T-cell (primary cell): ENCODE data around the gene VARS2. TPM values are rescaled to one million over a fixed set of nuclear protein-coding genes. Genes with fewer than 3 reads are reported as not detected.
A peak's percentile ranks its signal among the peaks of the same experiment; 100 is the strongest.

Source experiments
- ATAC-seq, 4 experiments: fragments of 200-7000 bp in 3 of 4; fragments of 150-1000 bp in 1 of 4; cut with Tn5 transposase; replicated peaks in 1 of 4; 1 replicate in 3 of 4; 2 replicates in 1 of 4; pipeline ENCODE4 v1.10.0; 2021; ENCODE audit warnings: moderate library complexity in 3 of 4, mild to moderate bottlenecking in 2 of 4, moderate number of reproducible peaks in 1 of 4
- CTCF ChIA-PET, 2 donors: fragments of 300-600 bp; sonication (Branson Sonifier 250); formaldehyde crosslinking; loops; one replicate each; lab custom pipeline; 2022; ENCODE audit warnings: antibody characterized with exemption in 2 of 2; lab: Charles Lee
- POLR2A ChIA-PET, 2 donors: fragments of 300-600 bp; sonication (Branson Sonifier 250); formaldehyde crosslinking; loops; one replicate each; lab custom pipeline; 2022; ENCODE audit warnings: antibody characterized with exemption in 2 of 2; lab: Charles Lee
- DNase-seq, 35 experiments: peaks; one replicate each; pipeline versions ENCODE4 v3.0.0 to v3.0.0-alpha.2; 2013 to 2023
- H3K27ac ChIP-seq: one replicate; pipeline ENCODE4 v1.5.1; 2013; ENCODE audit warnings: low read length
- H3K27me3 ChIP-seq, 2 experiments: replicated peaks in 1 of 2; 1 replicate in 1 of 2; 2 replicates in 1 of 2; pipeline versions ENCODE4 v1.6.1 to v1.7.0; 2013; ENCODE audit warnings: low read length in 1 of 2, mixed read lengths in 1 of 2; ENCODE audit not compliant: control insufficient read depth in 2 of 2, insufficient read depth in 2 of 2; ENCODE audit errors: extremely low read depth in 1 of 2
- H3K36me3 ChIP-seq, 2 donors: 1 replicate in 1 of 2; 2 replicates in 1 of 2; pipeline versions ENCODE4 v1.6.1 to v1.7.0; 2013; ENCODE audit warnings: low read length in 1 of 2; ENCODE audit not compliant: control insufficient read depth in 2 of 2, insufficient read depth in 1 of 2; ENCODE audit errors: extremely low read depth in 1 of 2
- H3K4me1 ChIP-seq, 2 experiments: 1 replicate in 1 of 2; 2 replicates in 1 of 2; pipeline versions ENCODE4 v1.6.1 to v1.7.0; 2013; ENCODE audit warnings: low read length in 2 of 2, mixed read lengths in 1 of 2; ENCODE audit not compliant: insufficient read depth in 2 of 2, control insufficient read depth in 1 of 2; ENCODE audit errors: extremely low read depth in 1 of 2
- H3K4me3 ChIP-seq, 2 donors: 1 replicate in 1 of 2; 2 replicates in 1 of 2; pipeline versions ENCODE4 v1.5.1 to v1.7.0; 2013; ENCODE audit warnings: mild to moderate bottlenecking in 2 of 2, low read length in 1 of 2, moderate library complexity in 1 of 2; ENCODE audit not compliant: control insufficient read depth in 1 of 2; ENCODE audit errors: extremely low read depth in 1 of 2
- H3K9me3 ChIP-seq: 2 replicates; pipeline ENCODE4 v1.7.0; 2013
- H3K27ac Mint-ChIP-seq, 2 donors: one replicate each; pipeline ENCODE4 v1.8.0; 2020 to 2021; ENCODE audit warnings: mild to moderate bottlenecking in 2 of 2, mixed read lengths in 2 of 2
- H3K27me3 Mint-ChIP-seq, 2 donors: one replicate each; pipeline ENCODE4 v1.8.0; 2021 to 2022; ENCODE audit warnings: mixed read lengths in 2 of 2
- H3K36me3 Mint-ChIP-seq: one replicate; pipeline ENCODE4 v1.8.0; 2021; ENCODE audit warnings: mixed read lengths
- H3K4me1 Mint-ChIP-seq, 3 donors: one replicate each; pipeline ENCODE4 v1.8.0; 2020 to 2022; ENCODE audit warnings: mixed read lengths in 3 of 3, mild to moderate bottlenecking in 1 of 3
- H3K4me3 Mint-ChIP-seq, 3 donors: one replicate each; pipeline ENCODE4 v1.8.0; 2020 to 2022; ENCODE audit warnings: mild to moderate bottlenecking in 3 of 3, mixed read lengths in 3 of 3, moderate library complexity in 3 of 3
- H3K9me3 Mint-ChIP-seq, 3 donors: one replicate each; pipeline ENCODE4 v1.8.0; 2020 to 2022; ENCODE audit warnings: mixed read lengths in 3 of 3
- WGBS: methylation state at CpG from one replicate; pipeline ENCODE4 v1.1.5; 2013; ENCODE audit warnings: missing lambda C conversion rate; ENCODE audit not compliant: insufficient coverage; 5-methylcytosine and 5-hydroxymethylcytosine counted together
- total RNA-seq, 35 experiments: library from RNA in 6 of 35; stranded (reverse) in 6 of 35; fragments of 120-200 nt in 1 of 35; gene quantifications; one replicate each; pipeline versions ENCODE4 v1.2.1 to v1.2.4 and lab custom pipeline; 2013 to 2026

The VARS2 gene
- total RNA-seq, 5 donors from 2014 or later (not counting 1 experiment from before 2014, with no cell fraction given), result 25.1 to 55.2 (median 40.9) TPM

DNA sequence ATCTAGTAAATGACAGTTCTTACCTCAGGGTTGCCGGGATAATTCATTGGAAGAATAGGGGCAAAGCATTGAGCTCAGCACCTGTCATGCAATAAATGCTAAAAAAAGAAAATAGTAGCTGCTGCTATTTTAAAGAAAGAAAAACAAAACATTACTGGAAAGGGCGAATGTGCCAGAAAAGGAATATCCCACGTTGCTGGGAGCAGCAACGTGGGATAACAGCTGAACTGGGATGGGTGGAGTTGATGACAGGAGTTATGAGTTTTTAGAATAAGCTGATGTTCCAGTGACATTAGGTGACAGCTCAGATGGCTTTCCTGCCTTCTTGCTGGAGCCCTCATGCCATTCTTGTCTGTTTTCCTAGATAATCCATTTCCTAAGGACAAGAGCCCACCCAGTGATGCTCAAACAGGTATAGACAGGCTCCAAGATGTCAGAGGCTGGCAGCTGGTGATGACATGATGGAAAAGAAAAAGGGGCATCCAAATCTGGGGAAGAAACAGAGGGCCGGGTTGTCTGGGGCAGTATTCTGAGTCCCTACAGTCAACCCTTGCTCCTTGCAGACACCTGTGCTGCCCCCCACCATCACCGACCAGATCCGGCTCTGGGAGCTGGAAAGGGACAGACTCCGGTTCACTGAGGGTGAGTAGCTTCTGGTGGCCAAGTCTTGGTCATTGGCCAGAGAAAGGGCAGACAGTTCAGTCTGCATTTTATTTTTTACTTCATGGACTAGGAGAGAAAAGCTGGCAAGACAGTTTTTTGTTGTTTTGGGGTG, 1.1 kb upstream of the VARS2 start:
- peaks cover 13 to 33% of the 10 kb centered on the region in 2 donors for H3K36me3 ChIP-seq
- Mint-ChIP-seq H3K27ac (peak overlapping the region; percentile 31 to 85), H3K27me3 (no peaks in the 10 kb centered on the region), H3K4me1 (peaks cover 44 to 52% (median 50%) of the 10 kb centered on the region in 3 donors), H3K4me3 (peak overlapping the region; percentile 78 to 96 (median 85)), H3K9me3 (no peaks in the 10 kb centered on the region), H3K36me3 (peaks cover 30% of the 10 kb centered on the region)
- H3K27ac ChIP-seq, result no peak overlapping the region
- H3K27me3 ChIP-seq, result no peaks in the 10 kb centered on the region
- POLR2A ChIA-PET, result interaction anchor here in 1 of 2 donors (0.6 kb wide), 1 partner anchor 11 kb away, joined by 5 read pairs; no protein-coding TSS in a partner anchor
- CTCF ChIA-PET, result interaction anchor here in 1 of 2 donors (1.1 to 4.1 kb wide), 2 partner anchors 167 to 174 kb away, joined by 6 to 18 read pairs; no protein-coding TSS in a partner anchor
- no peaks in the 10 kb centered on the region for H3K9me3 ChIP-seq
- 96% methylated on average over 4 of the region's 8 CpGs for WGBS
- no peak overlapping the region for H3K4me3 ChIP-seq
- ATAC-seq (no peak), DNase-seq (no peak)
- peaks cover 10 to 37% of the 10 kb centered on the region in 2 experiments for H3K4me1 ChIP-seq

DNA sequence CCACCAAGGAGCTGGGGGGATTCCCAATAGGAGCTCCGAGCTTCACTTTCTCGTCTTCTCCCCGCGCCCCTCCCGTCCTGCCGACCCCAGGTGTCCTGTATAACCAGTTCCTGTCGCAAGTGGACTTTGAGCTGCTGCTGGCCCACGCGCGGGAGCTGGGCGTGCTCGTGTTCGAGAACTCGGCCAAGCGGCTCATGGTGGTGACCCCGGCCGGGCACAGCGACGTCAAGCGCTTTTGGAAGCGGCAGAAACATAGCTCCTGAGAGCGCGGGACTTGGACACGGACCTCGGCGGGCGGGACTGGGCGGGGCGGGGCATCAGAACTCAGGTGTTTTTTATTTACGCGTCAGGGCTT, 340 bp upstream of the VARS2 start:
- Mint-ChIP-seq H3K36me3 (peaks cover 36% of the 10 kb centered on the region), H3K27ac (peak overlapping the region; percentile 31 to 85), H3K9me3 (no peaks in the 10 kb centered on the region), H3K4me3 (peak overlapping the region; percentile 78 to 96 (median 85)), H3K27me3 (no peaks in the 10 kb centered on the region), H3K4me1 (peaks cover 36 to 44% (median 42%) of the 10 kb centered on the region in 3 donors)
- peaks cover 6 to 32% of the 10 kb centered on the region in 2 experiments for H3K4me1 ChIP-seq
- 32% methylated on average over 29 of the region's 31 CpGs for WGBS
- CTCF ChIA-PET, result interaction anchor here (0.6 to 4.1 kb wide), 8 partner anchors 9 to 679 kb away, joined by 3 to 18 read pairs (median 4); partner anchors contain the start of gene NCR3 (in 1 of the 2)
- POLR2A ChIA-PET, result interaction anchor here in 1 of 2 donors (0.6 to 0.7 kb wide), 2 partner anchors 480 to 622 kb away, joined by 3 read pairs; no protein-coding TSS in a partner anchor
- H3K27me3 ChIP-seq, result no peaks in the 10 kb centered on the region
- H3K36me3 ChIP-seq, result peaks cover 13 to 38% of the 10 kb centered on the region in 2 donors
- no peak overlapping the region for H3K27ac ChIP-seq
- ATAC-seq (peak in 1 of 4 experiments; percentile 2), DNase-seq (no peak)
- peak overlapping the region; percentile 35 to 73 for H3K4me3 ChIP-seq
- H3K9me3 ChIP-seq, result no peaks in the 10 kb centered on the region

- Mint-ChIP-seq H3K36me3 (peaks cover 44% of the 10 kb centered on the region), H3K9me3 (no peaks in the 10 kb centered on the region), H3K27me3 (no peaks in the 10 kb centered on the region), H3K27ac (peak overlapping the region; percentile 85 to 89), H3K4me1 (peaks cover 31 to 37% (median 35%) of the 10 kb centered on the region in 3 donors), H3K4me3 (peak overlapping the region; percentile 78 to 96 (median 85))
- POLR2A ChIA-PET, result interaction anchor here (0.5 to 0.6 kb wide), 2 partner anchors 9 to 135 kb away, joined by 3 read pairs; no protein-coding TSS in a partner anchor
- DNase-seq (peak in 2 of 35 experiments; percentile 11 to 16), ATAC-seq (no peak)
- peaks cover 13 to 45% of the 10 kb centered on the region in 2 donors for H3K36me3 ChIP-seq
- WGBS, result 72% methylated on average over 14 of the region's 17 CpGs
- no peak overlapping the region for H3K27ac ChIP-seq
- CTCF ChIA-PET, result interaction anchor here (1.2 to 4.1 kb wide), 5 partner anchors 165 to 172 kb away, joined by 4 to 18 read pairs (median 4); no protein-coding TSS in a partner anchor
- H3K9me3 ChIP-seq, result no peaks in the 10 kb centered on the region
- H3K27me3 ChIP-seq, result no peaks in the 10 kb centered on the region
- peak overlapping the region; percentile 73 to 85 for H3K4me3 ChIP-seq
- peaks cover 4 to 24% of the 10 kb centered on the region in 2 experiments for H3K4me1 ChIP-seq
Measured at GRCh38 chr6:30914854-30915590, 984 bp downstream of the VARS2 start.

DNA sequence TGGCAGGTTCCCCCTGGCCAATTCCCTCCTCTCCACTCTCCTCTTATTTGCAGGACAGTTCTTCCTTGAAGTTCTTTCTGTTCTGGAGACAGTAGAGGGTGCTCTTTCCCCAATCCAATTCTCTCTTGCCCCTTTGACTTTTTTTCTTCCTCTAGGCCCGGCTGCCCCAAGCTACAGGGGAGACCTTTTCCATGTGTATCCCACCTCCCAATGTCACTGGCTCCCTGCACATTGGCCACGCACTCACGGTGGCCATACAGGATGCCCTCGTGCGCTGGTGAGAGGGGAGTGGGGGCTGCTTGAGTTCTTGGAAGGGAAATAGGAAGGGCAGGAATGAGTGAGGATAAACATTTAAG, 1.5 kb downstream of the VARS2 start:
- no peaks in the 10 kb centered on the region for H3K27me3 Mint-ChIP-seq
- peaks cover 4 to 24% of the 10 kb centered on the region in 2 experiments for H3K4me1 ChIP-seq
- peak overlapping the region; percentile 23 to 73 for H3K27ac Mint-ChIP-seq
- no peak overlapping the region for H3K27ac ChIP-seq
- H3K4me1 Mint-ChIP-seq, result peaks cover 31 to 37% (median 35%) of the 10 kb centered on the region in 3 donors
- H3K27me3 ChIP-seq, result no peaks in the 10 kb centered on the region
- DNase-seq (peak in 4 of 35 experiments; percentile 6 to 57 (median 14)), ATAC-seq (no peak)
- H3K36me3 ChIP-seq, result peaks cover 13 to 49% of the 10 kb centered on the region in 2 donors
- H3K4me3 Mint-ChIP-seq, result peak overlapping the region; percentile 71 to 85 (median 78)
- no peak overlapping the region for H3K4me3 ChIP-seq
- peaks cover 49% of the 10 kb centered on the region for H3K36me3 Mint-ChIP-seq
- 67% methylated on average over 3 of the region's 5 CpGs for WGBS
- H3K9me3 ChIP-seq, result no peaks in the 10 kb centered on the region
- no peaks in the 10 kb centered on the region for H3K9me3 Mint-ChIP-seq
- ChIA-PET CTCF (interaction anchor here (1.2 to 4.1 kb wide), 5 partner anchors 164 to 172 kb away, joined by 4 to 18 read pairs (median 4); no protein-coding TSS in a partner anchor), POLR2A (interaction anchor here in 1 of 2 donors (0.5 kb wide), 1 partner anchor 134 kb away, joined by 3 read pairs; no protein-coding TSS in a partner anchor)

DNA sequence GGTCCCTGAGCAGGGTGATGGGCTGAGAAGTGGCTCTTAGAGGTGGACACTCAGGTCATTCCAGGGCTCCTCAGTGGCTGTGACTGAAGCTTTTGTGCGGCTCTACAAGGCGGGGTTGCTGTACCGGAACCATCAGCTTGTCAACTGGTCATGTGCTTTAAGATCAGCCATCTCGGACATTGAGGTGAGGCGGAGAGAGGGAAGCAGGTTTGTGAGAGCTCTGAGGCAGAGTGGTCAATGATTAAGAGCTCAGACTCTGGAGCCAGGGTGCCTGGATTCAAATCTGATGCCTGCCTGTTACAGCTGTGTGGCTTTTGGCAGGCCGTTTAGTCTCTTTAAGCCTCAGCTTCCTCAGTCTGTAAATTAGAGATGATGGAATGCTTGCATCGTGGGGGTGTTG, 3.0 kb downstream of the VARS2 start:
- ATAC-seq, result no peak
- Mint-ChIP-seq H3K4me3 (no peak overlapping the region), H3K27ac (no peak overlapping the region), H3K36me3 (peaks cover 45% of the 10 kb centered on the region), H3K4me1 (peaks cover 31 to 35% (median 35%) of the 10 kb centered on the region in 3 donors), H3K9me3 (no peaks in the 10 kb centered on the region), H3K27me3 (no peaks in the 10 kb centered on the region)
- no peak for DNase-seq
- ChIA-PET CTCF (interaction anchor here in 1 of 2 donors (4.1 kb wide), 1 partner anchor 163 kb away, joined by 18 read pairs; no protein-coding TSS in a partner anchor), POLR2A (no interaction called here)
- Histone ChIP-seq H3K4me1 (peaks cover 4 to 24% of the 10 kb centered on the region in 2 experiments), H3K36me3 (peaks cover 21 to 52% of the 10 kb centered on the region in 2 donors), H3K4me3 (no peak overlapping the region), H3K27ac (no peak overlapping the region), H3K9me3 (no peaks in the 10 kb centered on the region), H3K27me3 (no peaks in the 10 kb centered on the region)
- 96% methylated on average over 7 of the region's 7 CpGs for WGBS
